CD8-positive, alpha-beta memory T cell (primary cell): ENCODE results near the gene MEIOSIN. TPM values are rescaled to one million over a fixed set of nuclear protein-coding genes. Genes with fewer than 3 reads are reported as not detected.

Experiments
- CTCF ChIA-PET: fragments of 350-600 bp; sonication (Branson Sonifier 250); formaldehyde crosslinking; loops from one replicate; lab custom pipeline; 2021; ENCODE audit warnings: antibody characterized with exemption; lab: Charles Lee
- POLR2A ChIA-PET: fragments of 350-600 bp; sonication (Branson Sonifier 250); formaldehyde crosslinking; loops from one replicate; lab custom pipeline; 2021; ENCODE audit warnings: antibody characterized with exemption; lab: Charles Lee
- DNase-seq, 5 donors: peaks; one replicate each; pipeline versions ENCODE4 v3.0.0 to v3.0.0-alpha.2; 2020 to 2022; ENCODE audit warnings: mixed read lengths in 1 of 5
- H3K27ac ChIP-seq: one replicate; pipeline ENCODE4 v1.7.0; 2013; ENCODE audit warnings: low read depth, mild to moderate bottlenecking, low read length, moderate library complexity
- H3K27me3 ChIP-seq: 2 replicates; pipeline ENCODE4 v1.7.0; 2013; ENCODE audit warnings: low read length, mild to moderate bottlenecking; ENCODE audit not compliant: insufficient read depth, poor library complexity, severe bottlenecking
- H3K36me3 ChIP-seq: 2 replicates; pipeline ENCODE4 v1.7.0; 2013; ENCODE audit warnings: mild to moderate bottlenecking, low read length, moderate library complexity; ENCODE audit not compliant: insufficient read depth
- H3K4me1 ChIP-seq: 2 replicates; pipeline ENCODE4 v1.7.0; 2013; ENCODE audit warnings: mild to moderate bottlenecking, low read length, moderate library complexity; ENCODE audit not compliant: insufficient read depth
- H3K4me3 ChIP-seq: 2 replicates; pipeline ENCODE4 v1.7.0; 2013; ENCODE audit warnings: mild to moderate bottlenecking, low read length
- H3K9me3 ChIP-seq: 2 replicates; pipeline ENCODE4 v1.7.0; 2013; ENCODE audit warnings: mild to moderate bottlenecking, low read length
- H3K27ac Mint-ChIP-seq, 8 donors: one replicate each; pipeline ENCODE4 v1.8.0; 2020 to 2021; ENCODE audit warnings: mixed read lengths in 8 of 8, mild to moderate bottlenecking in 6 of 8, inconsistent platforms in 3 of 8, moderate library complexity in 3 of 8
- H3K27me3 Mint-ChIP-seq, 2 donors: one replicate each; pipeline ENCODE4 v1.8.0; 2020 to 2021; ENCODE audit warnings: mixed read lengths in 2 of 2, mild to moderate bottlenecking in 1 of 2, moderate library complexity in 1 of 2
- H3K36me3 Mint-ChIP-seq, 3 donors: one replicate each; pipeline ENCODE4 v1.8.0; 2020 to 2021; ENCODE audit warnings: mixed read lengths in 3 of 3, inconsistent platforms in 1 of 3, mild to moderate bottlenecking in 1 of 3
- H3K4me1 Mint-ChIP-seq, 3 donors: one replicate each; pipeline ENCODE4 v1.8.0; 2020 to 2021; ENCODE audit warnings: mixed read lengths in 3 of 3, inconsistent platforms in 1 of 3, mild to moderate bottlenecking in 1 of 3
- H3K4me3 Mint-ChIP-seq, 7 donors: one replicate each; pipeline ENCODE4 v1.8.0; 2020 to 2021; ENCODE audit warnings: mixed read lengths in 7 of 7, mild to moderate bottlenecking in 6 of 7, moderate library complexity in 4 of 7, inconsistent platforms in 2 of 7
- H3K9me3 Mint-ChIP-seq, 5 donors: one replicate each; pipeline ENCODE4 v1.8.0; 2020 to 2022; ENCODE audit warnings: mixed read lengths in 5 of 5, mild to moderate bottlenecking in 3 of 5, moderate library complexity in 2 of 5, inconsistent platforms in 1 of 5
- polyA plus RNA-seq: library from polyadenylated mRNA; unstranded; fragments of 300-500 nt; fragmentation: Illumina TruSeq; gene quantifications from one replicate; pipeline ENCODE4 v1.2.3, GENCODE V29; 2021
- total RNA-seq, 2 experiments: library from RNA; stranded (reverse); gene quantifications; one replicate each; pipeline ENCODE4 v1.2.3, GENCODE V29; 2021

MEIOSIN gene
- total and polyA plus RNA-seq, 3 experiments from 2014 or later = not detected

- H3K27me3 Mint-ChIP-seq = peaks cover 9 to 12% of the 10 kb centered on the region in 2 donors
- ChIA-PET CTCF (no interaction called here), POLR2A (no interaction called here)
- H3K27ac ChIP-seq = no peak overlapping the region
- no peak overlapping the region for H3K27ac Mint-ChIP-seq
- H3K36me3 ChIP-seq = no peaks in the 10 kb centered on the region
- H3K9me3 ChIP-seq = no peaks in the 10 kb centered on the region
- no peak overlapping the region for H3K4me3 ChIP-seq
- H3K4me1 Mint-ChIP-seq = peaks cover 0 to 4% (median 0%) of the 10 kb centered on the region in 3 donors
- H3K27me3 ChIP-seq = no peaks in the 10 kb centered on the region
- H3K9me3 Mint-ChIP-seq = no peaks in the 10 kb centered on the region
- no peak for DNase-seq
- H3K4me3 Mint-ChIP-seq = no peak overlapping the region
- no peaks in the 10 kb centered on the region for H3K36me3 Mint-ChIP-seq
- H3K4me1 ChIP-seq = no peaks in the 10 kb centered on the region
Measured at GRCh38 chr19:45763691-45764294, 30.6 kb downstream of the MEIOSIN start.

DNA sequence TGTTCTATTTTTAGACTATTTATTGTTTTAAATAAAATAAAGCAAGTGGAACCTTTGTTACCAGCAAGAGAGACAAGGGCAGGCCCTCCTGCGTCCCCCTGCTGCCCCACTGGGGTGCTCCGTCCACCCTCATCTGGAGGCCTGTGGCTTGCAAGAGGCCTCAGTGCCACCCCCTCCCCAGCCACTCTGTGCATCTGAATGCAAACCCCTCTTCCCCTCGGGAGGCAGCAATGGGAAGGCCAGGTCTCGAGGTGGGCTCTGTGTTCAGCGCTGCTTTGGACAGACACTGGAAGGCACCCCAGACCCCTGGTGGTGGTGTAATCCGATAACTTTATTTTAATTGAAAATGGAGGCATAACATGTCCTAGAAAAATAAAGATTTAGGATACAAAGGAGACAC, 31.2 kb downstream of the MEIOSIN start:
- ChIA-PET POLR2A (no interaction called here), CTCF (no interaction called here)
- no peak for DNase-seq
- Histone ChIP-seq H3K27me3 (no peaks in the 10 kb centered on the region), H3K4me3 (no peak overlapping the region), H3K27ac (no peak overlapping the region), H3K9me3 (no peaks in the 10 kb centered on the region), H3K36me3 (no peaks in the 10 kb centered on the region), H3K4me1 (no peaks in the 10 kb centered on the region)
- Mint-ChIP-seq H3K36me3 (no peaks in the 10 kb centered on the region), H3K27me3 (peaks cover 4 to 12% of the 10 kb centered on the region in 2 donors), H3K4me1 (peaks cover 0 to 9% (median 2%) of the 10 kb centered on the region in 3 donors), H3K9me3 (no peaks in the 10 kb centered on the region), H3K27ac (peak overlapping the region in 1 of 8 donors; percentile 1), H3K4me3 (no peak overlapping the region)

- POLR2A ChIA-PET = no interaction called here
- Histone ChIP-seq H3K4me3 (no peak overlapping the region), H3K9me3 (no peaks in the 10 kb centered on the region), H3K36me3 (no peaks in the 10 kb centered on the region), H3K27ac (no peak overlapping the region), H3K27me3 (no peaks in the 10 kb centered on the region), H3K4me1 (no peaks in the 10 kb centered on the region)
- Mint-ChIP-seq H3K4me3 (peak overlapping the region in 3 of 7 donors; percentile 8 to 85 (median 9)), H3K27me3 (peaks cover 4 to 12% of the 10 kb centered on the region in 2 donors), H3K4me1 (peaks cover 0 to 13% (median 5%) of the 10 kb centered on the region in 3 donors), H3K9me3 (no peaks in the 10 kb centered on the region), H3K27ac (no peak overlapping the region), H3K36me3 (no peaks in the 10 kb centered on the region)
- no peak for DNase-seq
- CTCF ChIA-PET = interaction anchor here (1.2 kb wide), 1 partner anchor 11 kb away, joined by 3 read pairs; no protein-coding TSS in a partner anchor
Measured at GRCh38 chr19:45764945-45765701, 31.9 kb downstream of the MEIOSIN start.

GRCh38 chr19:45765702-45766295, 32.6 kb downstream of the MEIOSIN start:
- Mint-ChIP-seq H3K27ac (no peak overlapping the region), H3K4me3 (peak overlapping the region in 2 of 7 donors; percentile 37 to 85), H3K9me3 (no peaks in the 10 kb centered on the region), H3K4me1 (peaks cover 6 to 20% (median 9%) of the 10 kb centered on the region in 3 donors), H3K36me3 (no peaks in the 10 kb centered on the region), H3K27me3 (peaks cover 4 to 12% of the 10 kb centered on the region in 2 donors)
- Histone ChIP-seq H3K27me3 (no peaks in the 10 kb centered on the region), H3K4me3 (no peak overlapping the region), H3K27ac (no peak overlapping the region), H3K36me3 (no peaks in the 10 kb centered on the region), H3K4me1 (no peaks in the 10 kb centered on the region), H3K9me3 (no peaks in the 10 kb centered on the region)
- ChIA-PET POLR2A (no interaction called here), CTCF (interaction anchor here (1.2 kb wide), 1 partner anchor 12 kb away, joined by 3 read pairs; no protein-coding TSS in a partner anchor)
- DNase-seq = no peak

DNA sequence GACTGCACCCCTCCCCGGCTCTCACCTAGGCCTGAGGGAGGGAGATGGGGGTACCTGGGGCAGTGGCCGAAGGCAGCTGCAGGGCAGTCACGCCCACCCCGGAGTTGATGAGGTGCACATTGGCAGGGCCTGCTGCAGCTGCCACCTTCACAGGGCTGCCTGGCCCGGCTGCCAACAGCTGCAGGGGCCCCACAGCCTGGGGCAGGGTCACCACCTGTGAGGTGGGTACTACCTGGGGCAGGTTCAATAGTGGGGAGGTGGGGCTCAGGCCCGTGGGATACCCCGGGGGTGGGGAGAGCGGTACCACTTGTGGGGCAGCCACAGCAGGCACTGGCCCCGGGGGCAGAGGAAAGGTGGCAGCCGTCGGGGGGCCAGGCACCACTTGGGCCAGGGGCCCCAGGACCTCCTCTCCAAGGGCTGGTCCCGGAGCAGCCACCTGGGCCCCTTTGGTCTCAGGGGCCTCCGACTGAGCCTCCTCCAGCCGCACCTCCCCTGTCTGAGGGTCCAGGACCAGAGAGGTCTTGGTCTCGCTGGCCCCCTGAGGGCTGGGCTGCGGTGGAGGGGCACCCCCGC, 33.1 kb downstream of the MEIOSIN start:
- no peaks in the 10 kb centered on the region for H3K27me3 ChIP-seq
- peaks cover 4 to 12% of the 10 kb centered on the region in 2 donors for H3K27me3 Mint-ChIP-seq

DNA sequence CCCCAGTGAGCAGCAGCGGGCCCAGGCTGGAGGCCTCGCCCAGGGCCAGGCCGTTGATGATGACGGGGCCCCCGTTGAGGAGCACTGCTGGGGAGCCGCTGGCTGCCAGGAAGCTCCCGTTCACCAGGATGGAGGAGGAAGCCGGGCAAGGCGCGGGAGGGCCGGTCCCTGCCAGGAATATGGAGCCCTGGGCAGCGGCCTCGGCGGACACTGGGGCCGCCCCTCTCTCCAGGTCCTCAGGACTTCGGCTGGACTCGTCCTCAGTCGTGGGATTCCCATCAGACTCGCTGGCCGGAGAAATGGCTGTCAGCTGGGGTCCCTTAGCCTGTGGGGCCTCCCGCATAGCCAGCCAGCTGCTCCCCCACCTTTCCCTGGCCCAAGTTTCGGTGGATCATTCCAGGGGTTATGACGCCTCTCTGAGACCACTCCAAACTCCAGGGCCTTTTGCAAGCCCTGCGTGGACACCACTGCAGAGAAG, 33.7 kb downstream of the MEIOSIN start:
- Histone ChIP-seq H3K27ac (peak overlapping the region; percentile 54), H3K4me1 (no peaks in the 10 kb centered on the region), H3K9me3 (no peaks in the 10 kb centered on the region), H3K4me3 (no peak overlapping the region), H3K36me3 (no peaks in the 10 kb centered on the region), H3K27me3 (no peaks in the 10 kb centered on the region)
- peak overlapping the region in 1 of 8 donors; percentile 54 for H3K27ac Mint-ChIP-seq
- H3K4me1 Mint-ChIP-seq = peaks cover 7 to 25% (median 12%) of the 10 kb centered on the region in 3 donors
- peak overlapping the region in 6 of 7 donors; percentile 41 to 86 (median 52) for H3K4me3 Mint-ChIP-seq
- DNase-seq = no peak
- ChIA-PET POLR2A (interaction anchor here (0.9 to 1.4 kb wide), 2 partner anchors 26 to 33 kb away, joined by 4 read pairs; partner anchors contain the start of gene DMWD), CTCF (interaction anchor here (0.8 to 5.2 kb wide), 2 partner anchors 28 to 50 kb away, joined by 3 to 182 read pairs; partner anchors contain the start of gene DMWD)
- H3K27me3 Mint-ChIP-seq = peaks cover 4 to 12% of the 10 kb centered on the region in 2 donors
- H3K9me3 Mint-ChIP-seq = no peaks in the 10 kb centered on the region
- no peaks in the 10 kb centered on the region for H3K36me3 Mint-ChIP-seq

More for the DNA sequence above, 33.1 kb downstream of the MEIOSIN start:
- no peaks in the 10 kb centered on the region for H3K9me3 ChIP-seq
- Mint-ChIP-seq H3K27ac (no peak overlapping the region), H3K9me3 (no peaks in the 10 kb centered on the region), H3K4me3 (no peak overlapping the region), H3K4me1 (peaks cover 7 to 25% (median 12%) of the 10 kb centered on the region in 3 donors), H3K36me3 (no peaks in the 10 kb centered on the region)
- ChIA-PET CTCF (interaction anchor here (0.8 to 5.2 kb wide), 2 partner anchors 29 to 50 kb away, joined by 3 to 182 read pairs; partner anchors contain the start of gene DMWD), POLR2A (interaction anchor here (1.4 kb wide), 1 partner anchor 26 kb away, joined by 4 read pairs; the partner anchor contains the start of gene DMWD)
- no peaks in the 10 kb centered on the region for H3K36me3 ChIP-seq
- DNase-seq = no peak
- H3K4me1 ChIP-seq = no peaks in the 10 kb centered on the region
- H3K27ac ChIP-seq = no peak overlapping the region
- H3K4me3 ChIP-seq = no peak overlapping the region

DNA sequence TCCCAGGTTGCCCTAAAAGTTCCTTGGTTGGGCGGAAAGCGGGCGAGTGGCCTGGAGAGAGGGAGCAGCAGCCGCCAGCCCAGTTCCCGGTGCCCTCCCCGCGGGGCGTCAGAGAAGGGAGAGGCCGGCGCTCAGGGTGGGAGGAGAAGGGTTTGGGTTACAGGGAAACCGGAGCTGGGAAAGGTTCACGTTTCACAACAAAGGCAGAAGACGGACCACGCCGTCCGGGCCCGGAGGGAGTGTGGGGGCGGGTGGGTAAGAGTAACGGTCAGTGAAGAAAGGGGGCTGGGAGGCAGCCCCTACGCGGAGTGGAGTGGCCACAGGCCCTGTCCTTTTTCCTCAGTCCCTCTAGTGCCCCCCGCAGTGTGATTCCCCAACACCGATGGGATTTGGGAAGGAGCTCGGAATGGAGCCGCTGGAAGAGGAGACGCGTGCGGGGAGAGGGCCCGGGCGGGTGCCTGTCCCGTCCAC, 34.2 kb downstream of the MEIOSIN start:
- H3K4me3 Mint-ChIP-seq = peak overlapping the region; percentile 41 to 86 (median 48)
- no peaks in the 10 kb centered on the region for H3K27me3 ChIP-seq
- ChIA-PET POLR2A (interaction anchor here (0.6 to 1.4 kb wide), 3 partner anchors 25 to 37 kb away, joined by 3 to 4 read pairs (median 4); partner anchors contain the start of genes DMWD and FBXO46), CTCF (interaction anchor here (0.8 to 5.2 kb wide), 2 partner anchors 28 to 49 kb away, joined by 3 to 182 read pairs; partner anchors contain the start of gene DMWD)
- H3K27me3 Mint-ChIP-seq = peaks cover 4 to 12% of the 10 kb centered on the region in 2 donors
- no peaks in the 10 kb centered on the region for H3K36me3 ChIP-seq
- no peaks in the 10 kb centered on the region for H3K9me3 Mint-ChIP-seq
- H3K9me3 ChIP-seq = no peaks in the 10 kb centered on the region
- H3K4me1 ChIP-seq = no peaks in the 10 kb centered on the region
- no peak for DNase-seq
- peaks cover 7 to 29% (median 12%) of the 10 kb centered on the region in 3 donors for H3K4me1 Mint-ChIP-seq
- peak overlapping the region; percentile 54 for H3K27ac ChIP-seq
- peak overlapping the region in 1 of 8 donors; percentile 54 for H3K27ac Mint-ChIP-seq
- peaks cover 0 to 2% (median 0%) of the 10 kb centered on the region in 3 donors for H3K36me3 Mint-ChIP-seq
- no peak overlapping the region for H3K4me3 ChIP-seq
